Measurements from ENCODE around the gene BACH2.

- TF ChIP-seq SIN3A (IDR thresholded peaks at IDR 0.05; ENCODE audit: borderline replicate concordance, low read depth, low read length): no peak
- TF ChIP-seq CTCF (IDR thresholded peaks at IDR 0.05): peak; percentile 30; the same call in 1 of the 2 replicates
- TF ChIP-seq EP300 (IDR thresholded peaks at IDR 0.05; ENCODE audit: borderline replicate concordance in 1 of 2, low read depth in 1 of 2, low read length in 1 of 2): no peak
- peak; percentile 24; the same call in 1 of the 2 replicates for TF ChIP-seq RAD21 (IDR thresholded peaks at IDR 0.05; ENCODE audit: low read length)
- no peak for TF ChIP-seq REST (IDR thresholded peaks at IDR 0.05; ENCODE audit: low read depth, low read length)
- TF ChIP-seq FOXM1 (IDR thresholded peaks at IDR 0.05; ENCODE audit: low read depth): no peak
- peak; percentile 29; the same call in 1 of the 2 replicates for TF ChIP-seq FOSL2 (IDR thresholded peaks at IDR 0.05; ENCODE audit: borderline replicate concordance, low read depth)
- no peak for TF ChIP-seq YY1 (IDR thresholded peaks at IDR 0.05; ENCODE audit: low read depth)
- no peak for TF ChIP-seq ELF1 (IDR thresholded peaks at IDR 0.05)
- TF ChIP-seq MAX (IDR thresholded peaks at IDR 0.05; ENCODE audit: low read depth): no peak
These were observed 210.1 kb downstream of the BACH2 start for GRCh38 chr6:90086517-90086916.

Measured in SK-N-SH (cell line).